Measurements from ENCODE around the gene PLCB2. TPM values are rescaled to one million over a fixed set of nuclear protein-coding genes. Genes with fewer than 3 reads are reported as not detected.

The PLCB2 gene
- total and polyA plus RNA-seq, 2 donors (not counting 1 experiment from before 2014, with no cell fraction given): 166 to 312 TPM

- no peaks in the 10 kb centered on the region for H4K20me1 ChIP-seq (ENCODE audit: control insufficient read depth, insufficient read depth, low read length, poor library complexity, severe bottlenecking)
- peaks cover 0 to 28% (median 7%) of the 10 kb centered on the region in 4 experiments for H3K27me3 ChIP-seq (replicated peaks in 1 of 4; ENCODE audit: control extremely low read depth in 1 of 4, control insufficient read depth in 3 of 4, insufficient read depth in 4 of 4, low read length in 3 of 4)
- no peaks in the 10 kb centered on the region for H3K79me2 ChIP-seq (ENCODE audit: control insufficient read depth, insufficient read depth, low read length)
- Mint-ChIP-seq H3K9me3 (ENCODE audit: insufficient read depth) (no peaks in the 10 kb centered on the region), H3K27ac (no peak overlapping the region), H3K4me1 (peaks cover 4% of the 10 kb centered on the region), H3K4me3 (no peak overlapping the region), H3K27me3 (peaks cover 13% of the 10 kb centered on the region)
- no peak for TF ChIP-seq EZH2 (IDR thresholded peaks at IDR 0.05; ENCODE audit: borderline replicate concordance, insufficient read depth, low read depth, low read length, poor library complexity, severe bottlenecking)
- TF ChIP-seq, protein P1, sequence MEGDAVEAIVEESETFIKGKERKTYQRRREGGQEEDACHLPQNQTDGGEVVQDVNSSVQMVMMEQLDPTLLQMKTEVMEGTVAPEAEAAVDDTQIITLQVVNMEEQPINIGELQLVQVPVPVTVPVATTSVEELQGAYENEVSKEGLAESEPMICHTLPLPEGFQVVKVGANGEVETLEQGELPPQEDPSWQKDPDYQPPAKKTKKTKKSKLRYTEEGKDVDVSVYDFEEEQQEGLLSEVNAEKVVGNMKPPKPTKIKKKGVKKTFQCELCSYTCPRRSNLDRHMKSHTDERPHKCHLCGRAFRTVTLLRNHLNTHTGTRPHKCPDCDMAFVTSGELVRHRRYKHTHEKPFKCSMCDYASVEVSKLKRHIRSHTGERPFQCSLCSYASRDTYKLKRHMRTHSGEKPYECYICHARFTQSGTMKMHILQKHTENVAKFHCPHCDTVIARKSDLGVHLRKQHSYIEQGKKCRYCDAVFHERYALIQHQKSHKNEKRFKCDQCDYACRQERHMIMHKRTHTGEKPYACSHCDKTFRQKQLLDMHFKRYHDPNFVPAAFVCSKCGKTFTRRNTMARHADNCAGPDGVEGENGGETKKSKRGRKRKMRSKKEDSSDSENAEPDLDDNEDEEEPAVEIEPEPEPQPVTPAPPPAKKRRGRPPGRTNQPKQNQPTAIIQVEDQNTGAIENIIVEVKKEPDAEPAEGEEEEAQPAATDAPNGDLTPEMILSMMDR (IDR thresholded peaks at IDR 0.05): no peak
- 91% methylated on average over 14 of the region's 17 CpGs for WGBS (ENCODE audit: insufficient coverage)
- no peak overlapping the region for H3K9ac ChIP-seq (ENCODE audit: low read length)
- no peak overlapping the region for H2AFZ ChIP-seq (ENCODE audit: insufficient read depth, low read depth, low read length, poor library complexity, severe bottlenecking)
- POLR2A ChIA-PET: no interaction called here
- ATAC-seq (ENCODE audit: low read depth): no peak
- intact Hi-C loops (cut with micrococcal nuclease): no loop called here
- CTCF ChIA-PET: interaction anchor here (1.2 kb wide), 1 partner anchor 31 kb away, joined by 3 read pairs; no protein-coding TSS in a partner anchor
- H3K27ac ChIP-seq (ENCODE audit: low read length in 2 of 2): no peak overlapping the region
- no peak overlapping the region for H3K4me3 ChIP-seq (ENCODE audit: control extremely low read depth in 1 of 5, extremely low read depth in 1 of 5, insufficient read depth in 1 of 5, low read depth in 2 of 5, low read length in 4 of 5)
- H3K4me1 ChIP-seq (ENCODE audit: control insufficient read depth in 2 of 2, insufficient read depth in 2 of 2, low read length in 2 of 2): peaks cover 4 to 11% of the 10 kb centered on the region in 2 donors
- no peaks in the 10 kb centered on the region for H3K36me3 ChIP-seq (replicated peaks in 1 of 2; ENCODE audit: control extremely low read depth in 1 of 2, control insufficient read depth in 1 of 2, extremely low read depth in 1 of 2, insufficient read depth in 2 of 2, low read length in 1 of 2)
- no peak overlapping the region for H3K4me2 ChIP-seq (replicated peaks; ENCODE audit: low read depth, low read length, poor library complexity, severe bottlenecking)
- H3K9me3 ChIP-seq (ENCODE audit: control extremely low read depth in 1 of 3, control insufficient read depth in 2 of 3, insufficient read depth in 1 of 3, low read length in 2 of 3): peaks cover 0 to 2% (median 0%) of the 10 kb centered on the region in 3 donors
- no peak for DNase-seq
These were observed 59.5 kb downstream of the PLCB2 start for GRCh38 chr15:40248006-40248783.

GRCh38 chr15:40247406-40247971 is 60.2 kb downstream of the PLCB2 start:
- 82% methylated on average over 9 of the region's 12 CpGs for WGBS (ENCODE audit: insufficient coverage)
- no peak for TF ChIP-seq EZH2 (IDR thresholded peaks at IDR 0.05; ENCODE audit: borderline replicate concordance, insufficient read depth, low read depth, low read length, poor library complexity, severe bottlenecking)
- TF ChIP-seq, protein P1 (IDR thresholded peaks at IDR 0.05): no peak
- no peaks in the 10 kb centered on the region for H3K9me3 Mint-ChIP-seq (ENCODE audit: insufficient read depth)
- H3K4me1 Mint-ChIP-seq: no peaks in the 10 kb centered on the region
- H3K27me3 ChIP-seq (replicated peaks in 1 of 4; ENCODE audit: control extremely low read depth in 1 of 4, control insufficient read depth in 3 of 4, insufficient read depth in 4 of 4, low read length in 3 of 4): peaks cover 0 to 21% (median 5%) of the 10 kb centered on the region in 4 experiments
- H3K79me2 ChIP-seq (ENCODE audit: control insufficient read depth, insufficient read depth, low read length): no peaks in the 10 kb centered on the region
- POLR2A ChIA-PET: no interaction called here
- no peak overlapping the region for H3K9ac ChIP-seq (ENCODE audit: low read length)
- no peak overlapping the region for H2AFZ ChIP-seq (ENCODE audit: insufficient read depth, low read depth, low read length, poor library complexity, severe bottlenecking)
- peaks cover 0 to 6% of the 10 kb centered on the region in 2 donors for H3K4me1 ChIP-seq (ENCODE audit: control insufficient read depth in 2 of 2, insufficient read depth in 2 of 2, low read length in 2 of 2)
- H3K9me3 ChIP-seq (ENCODE audit: control extremely low read depth in 1 of 3, control insufficient read depth in 2 of 3, insufficient read depth in 1 of 3, low read length in 2 of 3): no peaks in the 10 kb centered on the region
- no peaks in the 10 kb centered on the region for H3K36me3 ChIP-seq (replicated peaks in 1 of 2; ENCODE audit: control extremely low read depth in 1 of 2, control insufficient read depth in 1 of 2, extremely low read depth in 1 of 2, insufficient read depth in 2 of 2, low read length in 1 of 2)
- no peak overlapping the region for H3K4me3 Mint-ChIP-seq
- intact Hi-C loops (cut with micrococcal nuclease): no loop called here
- no peak overlapping the region for H3K4me3 ChIP-seq (ENCODE audit: control extremely low read depth in 1 of 5, extremely low read depth in 1 of 5, insufficient read depth in 1 of 5, low read depth in 2 of 5, low read length in 4 of 5)
- ATAC-seq (ENCODE audit: low read depth) (no peak), DNase-seq (no peak)
- no peak overlapping the region for H3K27ac Mint-ChIP-seq
- CTCF ChIA-PET: interaction anchor here (0.9 to 1.2 kb wide), 2 partner anchors 18 to 30 kb away, joined by 3 read pairs; no protein-coding TSS in a partner anchor
- H3K4me2 ChIP-seq (replicated peaks; ENCODE audit: low read depth, low read length, poor library complexity, severe bottlenecking): no peak overlapping the region
- no peak overlapping the region for H3K27ac ChIP-seq (ENCODE audit: low read length in 2 of 2)
- H4K20me1 ChIP-seq (ENCODE audit: control insufficient read depth, insufficient read depth, low read length, poor library complexity, severe bottlenecking): no peaks in the 10 kb centered on the region
- peaks cover 10% of the 10 kb centered on the region for H3K27me3 Mint-ChIP-seq
